GM13977 (cell line): ENCODE data around the gene SLAMF1.
A peak's percentile ranks its signal among the peaks of the same experiment; 100 is the strongest.
"Not testable (repeated sequence)": the region's sequence is repeated elsewhere in the genome, so short reads cannot be mapped to it uniquely, and the experiment has no call there.

Source experiments
- DNase-seq: peaks from one replicate; pipeline ENCODE4 v3.0.0; 2012; ENCODE audit warnings: low spot score
- in situ Hi-C: fragments of 300-500 bp; cut with MboI; formaldehyde crosslinking; loops from one replicate; pipeline ENCODE4 v1.12.0; 2022; ENCODE audit warnings: low sequenced_read_pairs, low pct_unique_long_range_greater_than_20kb, mixed read lengths, inconsistent platforms; ENCODE audit not compliant: unreplicated experiment
- TF ChIP-seq, protein P1 (sequence below): IDR thresholded peaks from 2 replicates; pipeline ENCODE4 v1.5.1; 2012; ENCODE audit warnings: mild to moderate bottlenecking, control low read depth; ENCODE audit not compliant: insufficient read depth; ENCODE audit errors: extremely low read depth, missing control alignments

SLAMF1 gene, protein sequence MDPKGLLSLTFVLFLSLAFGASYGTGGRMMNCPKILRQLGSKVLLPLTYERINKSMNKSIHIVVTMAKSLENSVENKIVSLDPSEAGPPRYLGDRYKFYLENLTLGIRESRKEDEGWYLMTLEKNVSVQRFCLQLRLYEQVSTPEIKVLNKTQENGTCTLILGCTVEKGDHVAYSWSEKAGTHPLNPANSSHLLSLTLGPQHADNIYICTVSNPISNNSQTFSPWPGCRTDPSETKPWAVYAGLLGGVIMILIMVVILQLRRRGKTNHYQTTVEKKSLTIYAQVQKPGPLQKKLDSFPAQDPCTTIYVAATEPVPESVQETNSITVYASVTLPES

DNA sequence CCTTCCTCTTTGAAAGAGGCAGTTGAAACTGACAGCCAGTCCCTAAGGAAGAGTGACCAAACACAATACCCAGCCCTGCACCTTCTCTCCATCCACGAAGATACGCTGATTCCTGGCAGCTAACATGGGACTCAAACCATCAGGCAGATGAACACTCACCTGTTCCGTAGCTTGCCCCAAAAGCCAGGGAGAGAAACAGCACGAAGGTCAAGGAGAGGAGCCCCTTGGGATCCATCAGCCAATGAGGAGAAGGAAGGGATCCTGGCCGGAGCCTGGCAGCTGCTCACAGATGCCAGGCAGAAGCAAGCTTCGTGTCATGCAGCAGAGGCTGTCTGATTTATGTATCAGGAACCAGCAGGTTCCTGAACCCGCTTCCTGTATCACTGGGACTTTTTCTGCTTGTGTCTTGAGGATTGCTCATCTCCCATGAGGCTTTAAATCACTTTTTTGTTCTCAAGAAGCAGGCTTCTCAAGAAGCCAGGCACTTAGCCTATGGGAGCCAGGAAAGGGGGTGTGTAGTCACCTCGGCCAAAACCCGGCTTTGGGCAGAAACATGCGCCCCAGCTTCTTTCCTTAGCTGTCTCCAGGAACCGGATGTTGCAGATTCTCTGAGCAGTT is at the start of gene SLAMF1:
Gene SLAMF1 (minus strand): TSS at position 334 of the 618 bp plus-strand sequence. CDS start 99 bp downstream, at position 235.
- TF ChIP-seq, protein P1, sequence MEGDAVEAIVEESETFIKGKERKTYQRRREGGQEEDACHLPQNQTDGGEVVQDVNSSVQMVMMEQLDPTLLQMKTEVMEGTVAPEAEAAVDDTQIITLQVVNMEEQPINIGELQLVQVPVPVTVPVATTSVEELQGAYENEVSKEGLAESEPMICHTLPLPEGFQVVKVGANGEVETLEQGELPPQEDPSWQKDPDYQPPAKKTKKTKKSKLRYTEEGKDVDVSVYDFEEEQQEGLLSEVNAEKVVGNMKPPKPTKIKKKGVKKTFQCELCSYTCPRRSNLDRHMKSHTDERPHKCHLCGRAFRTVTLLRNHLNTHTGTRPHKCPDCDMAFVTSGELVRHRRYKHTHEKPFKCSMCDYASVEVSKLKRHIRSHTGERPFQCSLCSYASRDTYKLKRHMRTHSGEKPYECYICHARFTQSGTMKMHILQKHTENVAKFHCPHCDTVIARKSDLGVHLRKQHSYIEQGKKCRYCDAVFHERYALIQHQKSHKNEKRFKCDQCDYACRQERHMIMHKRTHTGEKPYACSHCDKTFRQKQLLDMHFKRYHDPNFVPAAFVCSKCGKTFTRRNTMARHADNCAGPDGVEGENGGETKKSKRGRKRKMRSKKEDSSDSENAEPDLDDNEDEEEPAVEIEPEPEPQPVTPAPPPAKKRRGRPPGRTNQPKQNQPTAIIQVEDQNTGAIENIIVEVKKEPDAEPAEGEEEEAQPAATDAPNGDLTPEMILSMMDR = no peak
- DNase-seq = no peak
- in situ Hi-C loops = no loop called here

DNA sequence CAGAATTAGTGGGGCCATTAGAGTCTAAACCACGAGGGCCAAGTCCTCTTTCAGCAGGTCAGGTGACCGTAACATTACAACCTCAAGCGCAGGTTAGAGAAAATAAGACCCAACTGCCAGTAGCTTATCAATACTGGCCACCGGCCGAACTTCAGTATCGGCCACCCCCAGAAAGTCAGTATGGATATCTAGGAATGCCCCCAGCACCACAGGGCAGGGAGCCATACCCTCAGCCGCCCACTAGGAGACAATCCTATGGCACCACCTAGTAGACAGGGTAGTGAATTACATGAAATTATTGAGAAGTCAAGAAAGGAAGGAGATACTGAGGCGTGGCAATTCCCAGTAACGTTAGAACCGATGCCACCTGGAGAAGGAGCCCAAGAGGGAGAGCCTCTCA is 45.5 kb upstream of the SLAMF1 start:
- TF ChIP-seq, protein P1 = peak; percentile 16
- in situ Hi-C loops = not testable (repeated sequence)

DNA sequence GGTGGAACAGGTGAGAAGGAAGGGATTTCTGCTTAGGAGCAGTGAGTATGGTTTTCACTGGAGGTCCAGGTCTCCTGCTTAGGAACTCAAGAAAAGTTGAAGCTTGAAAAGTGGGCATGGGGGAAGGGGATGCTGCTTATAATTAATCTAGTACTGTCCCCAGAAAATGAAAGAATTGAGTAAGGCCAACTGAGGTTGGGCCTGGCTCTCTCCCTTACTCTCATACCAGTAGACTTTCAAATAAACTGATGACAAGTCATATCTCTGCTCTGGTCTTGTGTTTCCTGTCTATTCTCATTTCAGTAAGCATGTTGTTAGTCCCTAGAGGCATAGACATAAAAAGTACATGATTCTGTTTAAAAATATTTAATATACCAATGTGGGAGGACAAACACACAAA is 38.4 kb upstream of the SLAMF1 start:
- in situ Hi-C loops = no loop called here
- no peak for DNase-seq
- TF ChIP-seq, protein P1 = no peak

More for the DNA sequence above, 45.5 kb upstream of the SLAMF1 start:
- DNase-seq = not testable (repeated sequence)

DNA sequence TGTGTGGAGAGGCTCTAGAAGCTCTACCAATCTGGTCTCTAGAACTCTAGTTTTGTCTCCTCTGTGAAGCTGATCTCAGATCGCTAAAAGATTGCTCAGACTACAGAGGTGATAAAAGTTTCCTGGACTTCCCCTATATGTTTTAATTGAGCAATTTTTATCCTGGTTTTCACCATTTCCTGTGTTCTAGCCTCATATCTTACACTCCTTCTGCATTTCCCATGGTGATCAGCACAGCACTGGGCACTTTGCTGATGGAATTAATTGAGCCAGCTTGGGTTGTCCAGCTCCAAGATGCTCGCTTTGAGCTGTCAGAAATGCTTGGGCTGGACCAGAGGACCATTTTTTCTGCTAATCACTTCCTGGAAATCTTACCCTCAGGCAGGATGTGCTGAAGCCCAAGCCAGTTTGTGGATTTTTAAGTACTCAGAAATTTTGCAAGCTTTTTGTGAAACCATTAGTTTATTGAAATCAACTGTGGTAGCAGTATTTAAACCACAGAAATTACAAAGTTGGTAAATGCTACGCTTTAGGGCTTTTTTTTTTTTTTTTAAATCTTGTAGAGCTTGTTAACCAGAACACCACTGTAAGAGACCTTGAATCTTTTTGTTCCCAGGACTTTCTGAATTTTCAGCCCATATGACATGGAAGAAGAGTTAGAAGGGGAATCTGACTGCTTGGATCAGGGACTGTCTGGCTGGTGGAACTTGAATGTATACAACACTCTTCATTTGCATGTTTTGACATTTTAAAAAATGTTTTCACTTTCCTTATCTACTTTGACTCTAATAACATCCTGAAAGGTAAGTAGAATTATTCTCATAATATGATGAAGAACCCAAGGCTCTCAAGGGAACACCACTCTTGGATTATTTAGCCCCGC is 36.4 kb upstream of the SLAMF1 start:
- in situ Hi-C loops = no loop called here
- DNase-seq = no peak
- TF ChIP-seq, protein P1 = no peak

DNA sequence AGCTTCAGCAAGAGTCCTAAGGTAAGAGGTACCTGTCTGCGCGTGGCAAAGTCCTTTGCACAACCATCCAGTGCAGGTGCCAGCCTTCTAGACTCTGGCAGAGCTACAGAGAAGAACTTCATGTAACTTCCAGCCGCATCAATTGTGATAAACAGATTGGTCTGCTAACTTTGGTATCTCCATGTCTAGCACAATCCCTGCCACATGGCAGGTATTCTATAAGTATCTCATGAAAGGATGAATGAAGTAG is 35.0 kb upstream of the SLAMF1 start:
- in situ Hi-C loops = no loop called here
- DNase-seq = no peak
- TF ChIP-seq, protein P1 = no peak

DNA sequence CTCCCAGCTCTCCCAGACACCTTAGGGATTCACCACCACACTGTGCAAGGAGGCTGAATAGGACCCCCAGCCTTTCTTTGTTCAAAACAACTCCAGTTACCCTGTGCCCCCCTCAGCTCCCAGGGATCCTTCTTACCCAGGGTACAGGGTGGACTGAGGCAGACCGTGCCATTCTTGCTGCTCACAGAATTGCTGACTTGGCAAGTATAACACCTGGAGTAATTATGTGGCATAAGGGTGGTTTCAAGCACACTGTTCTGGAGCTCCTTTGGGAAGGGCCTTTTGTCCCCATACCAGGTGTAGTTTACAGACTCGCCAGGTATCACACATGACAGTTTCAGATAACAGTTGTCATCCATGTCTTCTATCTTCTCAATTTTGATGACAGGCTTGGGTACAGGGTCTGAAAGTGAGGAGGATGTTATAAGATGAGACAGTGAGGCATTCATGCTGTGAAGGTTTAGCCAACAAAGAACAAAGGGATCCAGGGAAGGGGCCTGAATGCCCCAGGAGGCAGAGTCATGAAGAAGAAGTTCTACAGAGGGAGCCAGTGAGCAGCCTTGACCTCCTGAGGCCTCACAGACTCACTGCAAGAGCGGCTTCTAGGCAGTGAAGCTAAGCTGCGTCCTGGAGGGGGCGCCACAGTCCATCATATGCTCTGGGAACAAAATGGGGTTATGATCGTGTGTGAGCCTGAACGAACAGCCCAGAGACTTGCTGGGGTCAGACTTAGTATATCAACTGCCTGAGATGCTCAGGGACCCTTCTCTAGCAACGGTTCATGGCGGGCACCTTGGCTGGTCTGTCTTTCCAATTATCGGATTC is 34.4 kb upstream of the SLAMF1 start:
- peak; percentile 43 for DNase-seq

More for the DNA sequence above, 34.4 kb upstream of the SLAMF1 start:
- TF ChIP-seq, protein P1 = peak; percentile 88
- in situ Hi-C loops = no loop called here
